Activated CD8-positive, alpha-beta memory T cell treated with anti-CD3 and anti-CD28 coated beads, Interleukin-2, amount 50 U/mL, for 1 hour (primary cell): Measurements from ENCODE around the gene PSME2.

Experiments used
- DNase-seq: peaks from one replicate; pipeline ENCODE4 v3.0.0-alpha.2; 2020; ENCODE audit errors: extremely low read depth

PSME2 gene

DNA sequence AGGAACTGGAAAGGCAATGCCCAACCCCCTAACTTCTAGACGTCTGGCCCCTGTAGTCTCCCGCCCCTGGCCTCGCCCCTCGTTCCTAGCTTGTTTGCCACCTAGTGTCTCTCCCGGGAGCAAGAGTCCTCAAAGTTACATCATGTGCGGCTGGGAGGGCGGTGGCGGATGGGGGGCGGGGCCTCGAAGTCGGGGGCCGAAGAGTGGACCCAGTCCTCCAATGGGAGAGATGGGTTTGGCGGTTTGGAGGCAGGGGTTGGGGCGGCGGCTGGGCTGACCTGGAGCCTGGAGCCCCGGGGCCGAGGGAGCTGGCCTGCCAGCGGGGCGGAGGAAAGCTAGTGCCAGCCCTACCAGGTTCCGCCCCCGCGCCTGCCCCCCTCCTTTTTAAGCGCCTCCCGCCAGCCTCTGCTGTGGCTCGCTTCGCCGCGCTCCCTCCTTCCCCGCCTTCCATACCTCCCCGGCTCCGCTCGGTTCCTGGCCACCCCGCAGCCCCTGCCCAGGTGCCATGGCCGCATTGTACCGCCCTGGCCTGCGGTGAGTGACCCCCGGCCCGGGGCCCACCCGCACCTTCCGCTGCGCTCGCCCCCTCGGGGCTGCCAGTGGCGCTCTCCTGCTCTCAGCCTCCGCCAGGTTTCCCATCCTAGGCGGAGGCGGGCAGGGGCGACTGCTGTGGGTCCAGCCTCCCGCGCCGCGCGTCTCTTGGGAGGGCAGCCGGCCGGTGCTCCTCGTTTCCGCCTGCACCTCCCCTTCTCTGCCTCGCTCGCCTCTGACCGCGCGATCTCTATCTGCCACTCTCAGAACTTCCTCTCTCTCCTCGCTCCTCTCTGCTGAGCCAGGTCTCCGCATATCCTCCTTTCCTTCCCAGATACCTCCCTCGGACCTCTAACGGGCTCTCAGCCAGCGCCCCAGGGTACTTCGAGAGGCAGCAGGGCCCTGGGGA lies 52.2 kb downstream of the PSME2 start, which contains the start of gene PCK2:
TSS of gene PCK2 (plus strand) at position 411 of the 940 bp plus-strand sequence. CDS start at position 506, 95 bp downstream.
- DNase-seq: no peak
